Mammary epithelial cell (primary cell): ENCODE data around the gene KIF13A.

Experiments used
- EZH2 ChIP-seq: IDR thresholded peaks from 2 replicates; pipeline ENCODE4 v1.6.1; 2012; ENCODE audit warnings: low read length, inconsistent platforms, borderline replicate concordance
- TF ChIP-seq, protein P1 (sequence below), 2 donors: IDR thresholded peaks in 1 of 2; conservative IDR thresholded peaks in 1 of 2; 2 replicates each; pipeline ENCODE4 v1.5.1; 2011 to 2012; ENCODE audit warnings: inconsistent platforms in 2 of 2, low read length in 2 of 2, mild to moderate bottlenecking in 2 of 2, control low read depth in 1 of 2, low read depth in 1 of 2; ENCODE audit not compliant: insufficient read depth in 1 of 2; ENCODE audit errors: extremely low read depth in 1 of 2

GRCh38 chr6:17712576-17712975 lies 274.9 kb downstream of the KIF13A start:
- TF ChIP-seq, protein P1, sequence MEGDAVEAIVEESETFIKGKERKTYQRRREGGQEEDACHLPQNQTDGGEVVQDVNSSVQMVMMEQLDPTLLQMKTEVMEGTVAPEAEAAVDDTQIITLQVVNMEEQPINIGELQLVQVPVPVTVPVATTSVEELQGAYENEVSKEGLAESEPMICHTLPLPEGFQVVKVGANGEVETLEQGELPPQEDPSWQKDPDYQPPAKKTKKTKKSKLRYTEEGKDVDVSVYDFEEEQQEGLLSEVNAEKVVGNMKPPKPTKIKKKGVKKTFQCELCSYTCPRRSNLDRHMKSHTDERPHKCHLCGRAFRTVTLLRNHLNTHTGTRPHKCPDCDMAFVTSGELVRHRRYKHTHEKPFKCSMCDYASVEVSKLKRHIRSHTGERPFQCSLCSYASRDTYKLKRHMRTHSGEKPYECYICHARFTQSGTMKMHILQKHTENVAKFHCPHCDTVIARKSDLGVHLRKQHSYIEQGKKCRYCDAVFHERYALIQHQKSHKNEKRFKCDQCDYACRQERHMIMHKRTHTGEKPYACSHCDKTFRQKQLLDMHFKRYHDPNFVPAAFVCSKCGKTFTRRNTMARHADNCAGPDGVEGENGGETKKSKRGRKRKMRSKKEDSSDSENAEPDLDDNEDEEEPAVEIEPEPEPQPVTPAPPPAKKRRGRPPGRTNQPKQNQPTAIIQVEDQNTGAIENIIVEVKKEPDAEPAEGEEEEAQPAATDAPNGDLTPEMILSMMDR (conservative IDR thresholded peaks at IDR 0.05 in 1 of 2, IDR thresholded peaks at IDR 0.05 in 1 of 2; ENCODE audit: extremely low read depth in 1 of 2, insufficient read depth in 1 of 2, low read depth in 1 of 2, low read length in 2 of 2), result no peak
- no peak for TF ChIP-seq EZH2
